Measurements from ENCODE around the gene CXCR6.
"Not testable (repeated sequence)": the region's sequence is repeated elsewhere in the genome, so short reads cannot be mapped to it uniquely, and the experiment has no call there.

Gene CXCR6

GRCh38 chr3:45992133-45992729 is 49.0 kb downstream of the CXCR6 start:
- no peak for DNase-seq

DNA sequence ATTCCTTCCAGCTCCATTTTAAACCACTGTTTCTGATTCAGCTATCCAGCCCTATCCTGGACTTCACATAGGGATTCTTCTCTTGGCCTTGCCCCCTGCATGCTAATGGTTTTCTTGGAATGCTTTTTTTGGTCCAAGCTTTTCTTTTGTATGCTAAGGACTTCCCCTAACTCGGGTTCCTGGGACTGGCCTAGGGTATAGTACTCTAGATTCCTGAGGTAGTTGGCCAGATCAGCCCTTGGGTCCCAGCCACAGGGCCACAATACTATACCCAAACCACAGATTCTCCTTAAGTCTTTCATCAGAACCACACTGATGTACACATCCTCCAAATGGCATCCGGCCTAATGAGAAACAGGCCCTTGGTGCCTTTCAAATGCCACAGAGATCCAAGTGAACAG is 49.6 kb downstream of the CXCR6 start:
- DNase-seq, result no peak

- no peak for DNase-seq
Measured at GRCh38 chr3:45993421-45994027, 50.3 kb downstream of the CXCR6 start.

- peak; percentile 28 for DNase-seq
Measured at GRCh38 chr3:45994419-45995235, 51.4 kb downstream of the CXCR6 start.

GRCh38 chr3:45995236-45996192 is 52.2 kb downstream of the CXCR6 start, which contains the start of gene FYCO1:
Gene FYCO1, minus strand, starts transcription at chr3:45995824. Its CDS starts 10,914 bp downstream, at chr3:45984910.
- DNase-seq, result peak; percentile 64

DNA sequence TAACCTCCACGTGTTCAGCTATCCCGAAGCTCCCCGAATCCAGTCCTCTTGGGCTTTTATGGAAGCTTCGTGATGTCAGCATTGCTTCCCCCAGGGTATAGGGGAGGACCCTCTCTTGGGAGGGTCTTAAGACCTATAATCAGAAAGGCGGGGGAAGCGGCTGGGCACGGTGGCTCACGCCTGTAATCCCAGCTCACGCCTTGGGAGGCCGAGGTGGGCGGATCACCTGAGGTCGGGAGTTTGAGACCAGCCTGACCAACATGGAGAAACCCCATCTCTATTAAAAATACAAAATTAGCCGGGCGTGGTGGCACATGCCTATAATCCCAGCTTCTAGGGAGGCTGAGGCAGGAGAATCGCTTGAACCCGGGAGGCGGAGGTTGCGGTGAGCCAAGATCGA is 54.2 kb downstream of the CXCR6 start:
- not testable (repeated sequence) for DNase-seq

- DNase-seq, result no peak
Measured at GRCh38 chr3:45997942-45998341, 54.7 kb downstream of the CXCR6 start.
